HG02610 (cell line): ENCODE data around the gene KIF26B.
"Not testable (repeated sequence)": the region's sequence is repeated elsewhere in the genome, so short reads cannot be mapped to it uniquely, and the experiment has no call there.

Experiments
- ATAC-seq: cut with Tn5 transposase; IDR thresholded peaks from one replicate; pipeline ENCODE4 v1.9.1; 2021; ENCODE audit warnings: mild to moderate bottlenecking, moderate library complexity; ENCODE audit not compliant: unreplicated experiment

Gene KIF26B

GRCh38 chr1:245687636-245688535, 533.1 kb downstream of the KIF26B start:
- no peak for ATAC-seq

DNA sequence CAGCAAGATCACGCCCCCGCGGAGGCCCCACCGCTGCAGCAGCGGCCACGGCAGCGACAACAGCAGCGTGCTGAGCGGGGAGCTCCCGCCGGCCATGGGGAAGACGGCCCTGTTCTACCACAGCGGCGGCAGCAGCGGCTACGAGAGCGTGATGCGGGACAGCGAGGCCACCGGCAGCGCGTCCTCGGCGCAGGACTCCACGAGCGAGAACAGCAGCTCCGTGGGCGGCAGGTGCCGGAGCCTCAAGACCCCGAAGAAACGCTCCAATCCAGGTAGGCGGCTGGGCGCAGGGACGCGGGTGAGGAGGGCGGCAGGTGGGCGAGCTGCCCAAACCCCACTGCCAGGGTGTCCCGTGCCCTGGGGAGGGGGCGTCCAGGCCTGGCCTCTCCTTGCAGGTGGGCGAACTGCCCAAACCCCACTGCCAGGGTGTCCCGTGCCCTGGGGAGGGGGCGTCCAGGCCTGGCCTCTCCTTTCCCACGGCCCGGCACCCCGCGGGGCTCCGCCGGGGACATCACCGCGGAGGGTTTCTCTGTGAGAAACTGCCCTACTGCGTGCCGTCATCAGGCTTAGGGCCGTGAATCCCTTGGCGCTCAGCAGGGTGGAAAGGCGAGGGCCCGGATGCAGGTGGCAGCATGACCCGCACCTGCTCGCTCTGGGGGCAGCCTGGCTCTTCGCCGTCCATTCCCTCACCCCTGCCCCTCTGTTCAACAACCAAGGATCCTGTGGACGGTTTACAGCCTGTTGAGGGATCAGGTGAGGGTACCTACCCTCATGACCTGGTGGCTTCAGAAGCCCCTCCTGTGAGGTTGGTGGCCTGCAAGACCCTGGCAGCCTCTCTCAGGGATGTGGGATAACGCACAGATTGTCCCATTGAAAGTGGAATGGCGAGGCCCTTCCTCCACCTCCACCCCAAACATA, 534.0 kb downstream of the KIF26B start:
- ATAC-seq: no peak

GRCh38 chr1:245690156-245690690, 535.4 kb downstream of the KIF26B start:
- ATAC-seq: no peak

DNA sequence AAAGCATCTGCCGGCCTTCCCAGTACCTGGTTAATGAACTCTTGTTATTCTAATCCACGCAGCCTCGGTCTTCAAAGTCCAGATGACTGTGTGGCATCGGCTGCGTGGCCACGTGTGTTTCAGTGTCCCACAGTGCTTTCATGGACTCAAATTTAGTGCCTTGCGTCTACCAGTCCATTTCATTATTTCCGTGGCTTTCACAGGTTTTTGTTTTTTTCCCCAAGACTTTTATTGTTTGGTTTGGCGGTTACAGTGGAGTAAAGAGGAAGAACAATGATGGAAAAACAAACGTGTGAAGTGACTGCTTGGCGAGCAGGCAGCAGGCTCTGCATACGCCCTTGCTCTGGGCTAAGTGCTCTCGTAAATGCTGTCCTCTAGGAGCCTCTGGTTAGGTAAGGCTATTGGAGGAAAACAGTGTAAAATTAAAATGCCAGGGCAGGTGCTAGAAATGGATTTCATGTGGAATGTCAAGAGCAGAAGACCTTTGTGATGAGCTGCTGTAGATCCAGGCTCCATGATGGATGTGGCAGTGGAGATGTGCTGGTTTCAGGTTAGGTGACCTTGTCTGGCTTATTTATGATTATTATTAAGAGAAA, 536.3 kb downstream of the KIF26B start:
- no peak for ATAC-seq

GRCh38 chr1:245691897-245692296, 537.1 kb downstream of the KIF26B start:
- ATAC-seq: no peak

- ATAC-seq: no peak
Measured at GRCh38 chr1:245692318-245692717, 537.5 kb downstream of the KIF26B start.

GRCh38 chr1:245693116-245693793, 538.5 kb downstream of the KIF26B start:
- ATAC-seq: no peak

GRCh38 chr1:245693941-245694752, 539.4 kb downstream of the KIF26B start:
- no peak for ATAC-seq

- ATAC-seq: no peak
Measured at GRCh38 chr1:245694753-245695195, 540.0 kb downstream of the KIF26B start.

DNA sequence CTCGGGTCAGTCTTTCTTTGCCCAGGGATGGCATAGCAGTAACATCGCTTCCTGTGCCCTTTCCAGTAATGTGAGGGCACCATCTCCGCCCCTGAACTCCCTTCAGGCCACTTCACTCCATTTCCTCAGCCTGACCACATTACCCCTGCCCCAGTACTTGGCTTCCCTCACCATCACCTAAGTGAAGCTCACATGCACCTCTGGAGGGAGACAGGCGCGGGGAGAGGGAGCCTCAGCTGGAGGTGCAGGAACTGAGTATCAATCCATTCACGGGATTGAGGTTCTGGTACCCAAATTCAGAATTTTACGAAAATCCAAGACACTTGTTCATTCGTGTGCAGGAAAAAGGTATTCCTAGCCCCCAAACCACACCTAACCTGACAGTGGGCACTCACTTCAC, 540.4 kb downstream of the KIF26B start:
- no peak for ATAC-seq

- not testable (repeated sequence) for ATAC-seq
Measured at GRCh38 chr1:245695701-245696100, 540.9 kb downstream of the KIF26B start.

GRCh38 chr1:245698116-245698515, 543.3 kb downstream of the KIF26B start:
- no peak for ATAC-seq

DNA sequence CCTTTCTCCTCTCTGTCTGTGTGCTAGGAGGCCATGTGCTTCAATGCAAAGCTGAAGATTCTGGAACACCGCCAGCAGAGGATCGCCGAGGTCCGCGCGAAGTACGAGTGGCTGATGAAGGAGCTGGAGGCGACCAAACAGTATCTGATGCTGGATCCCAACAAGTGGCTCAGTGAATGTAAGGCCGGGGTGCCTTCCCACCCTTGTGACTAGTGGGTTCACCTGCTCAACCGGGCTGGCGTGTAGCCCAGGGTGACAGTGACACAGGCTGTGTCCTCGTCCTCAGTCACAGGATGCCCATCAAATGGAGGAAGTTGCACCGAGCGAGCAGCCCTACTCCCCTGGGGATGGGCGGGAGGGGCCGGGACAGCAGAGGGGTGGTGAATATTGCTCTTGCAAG, 544.1 kb downstream of the KIF26B start:
- ATAC-seq: no peak

DNA sequence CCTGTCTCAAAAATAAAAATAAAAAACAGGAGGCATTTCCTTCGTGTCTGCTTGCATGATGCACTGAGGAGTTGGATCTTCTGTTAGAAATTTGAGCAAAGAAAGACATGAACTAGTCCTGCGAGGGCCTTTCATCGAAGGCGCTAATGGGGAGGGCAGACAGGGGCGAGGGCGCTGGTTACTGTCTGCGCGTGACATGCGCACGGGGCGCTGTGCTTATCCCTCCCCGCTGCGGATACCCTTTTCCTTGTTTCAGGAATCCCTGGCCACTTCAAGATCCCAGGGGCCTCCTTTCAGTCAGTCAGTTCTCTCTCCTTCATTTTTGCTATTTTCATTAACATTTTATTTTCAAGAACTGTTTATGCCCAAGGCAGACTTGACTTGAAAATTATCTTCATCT, 545.8 kb downstream of the KIF26B start:
- no peak for ATAC-seq

DNA sequence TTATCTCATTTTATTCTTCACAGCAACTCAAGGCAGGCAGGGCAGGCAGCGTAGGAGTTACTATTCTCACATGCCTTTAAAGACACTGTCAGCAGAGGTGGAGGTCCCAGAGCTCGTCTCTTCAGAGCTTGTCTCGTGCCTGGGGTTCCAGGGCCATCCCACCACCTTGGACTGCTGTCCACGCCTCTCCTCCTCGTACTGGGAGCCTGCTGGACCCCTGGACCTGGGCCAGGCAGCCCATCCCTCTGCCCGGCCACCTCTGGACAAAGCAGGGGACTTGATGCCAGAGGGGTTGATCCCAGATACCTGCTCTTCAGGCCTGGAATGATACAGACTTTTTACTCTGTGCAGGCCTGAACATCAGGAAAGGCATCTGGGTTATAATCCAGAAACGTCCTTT, 546.8 kb downstream of the KIF26B start:
- ATAC-seq: no peak

DNA sequence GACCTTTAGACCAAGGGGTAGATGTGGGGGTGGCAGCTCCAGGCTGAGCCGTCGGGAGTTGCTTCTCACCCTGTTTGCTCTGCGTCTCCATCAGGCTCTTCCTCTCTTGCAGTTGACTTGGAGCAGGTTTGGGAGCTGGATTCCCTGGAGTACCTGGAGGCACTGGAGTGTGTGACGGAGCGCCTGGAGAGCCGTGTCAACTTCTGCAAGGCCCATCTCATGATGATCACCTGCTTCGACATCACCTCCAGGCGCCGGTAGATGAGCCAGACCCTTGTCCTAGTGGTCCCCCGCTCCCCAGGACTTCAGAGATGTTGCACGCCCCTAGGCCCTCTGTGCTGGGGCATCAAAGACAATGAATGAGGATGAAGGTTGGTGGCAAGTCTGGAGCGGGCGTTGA, 547.6 kb downstream of the KIF26B start:
- no peak for ATAC-seq

GRCh38 chr1:245704341-245704740, 549.6 kb downstream of the KIF26B start:
- ATAC-seq: no peak

GRCh38 chr1:245704765-245705164, 550.0 kb downstream of the KIF26B start:
- no peak for ATAC-seq

GRCh38 chr1:245707941-245708340, 553.2 kb downstream of the KIF26B start:
- ATAC-seq: no peak
